ENCODE measurements around the gene CAPN3.

DNA sequence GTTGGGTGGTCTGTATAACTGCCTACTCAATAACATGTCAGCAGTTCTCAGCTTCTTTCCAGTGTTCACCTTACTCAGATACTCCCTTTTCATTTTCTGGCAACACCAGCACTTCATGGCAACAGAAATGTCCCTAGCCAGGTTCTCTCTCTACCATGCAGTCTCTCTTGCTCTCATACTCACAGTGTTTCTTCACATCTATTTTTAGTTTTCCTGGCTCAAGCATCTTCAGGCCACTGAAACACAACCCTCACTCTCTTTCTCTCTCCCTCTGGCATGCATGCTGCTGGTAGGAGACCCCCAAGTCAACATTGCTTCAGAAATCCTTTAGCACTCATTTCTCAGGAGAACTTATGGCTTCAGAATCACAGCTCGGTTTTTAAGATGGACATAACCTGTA is at the start of gene CAPN3:
- TF ChIP-seq FOXM1 (IDR thresholded peaks at IDR 0.05; ENCODE audit: borderline replicate concordance, low read depth) (no peak), RAD21 (IDR thresholded peaks at IDR 0.05; ENCODE audit: low read depth) (no peak), CEBPB (IDR thresholded peaks at IDR 0.05) (no peak), YY1 (IDR thresholded peaks at IDR 0.05; ENCODE audit: low read depth) (no peak), CREB1 (IDR thresholded peaks at IDR 0.05; ENCODE audit: low read depth) (no peak), EP300 (IDR thresholded peaks at IDR 0.05; ENCODE audit: borderline replicate concordance) (no peak)
- TF ChIP-seq, protein P1, sequence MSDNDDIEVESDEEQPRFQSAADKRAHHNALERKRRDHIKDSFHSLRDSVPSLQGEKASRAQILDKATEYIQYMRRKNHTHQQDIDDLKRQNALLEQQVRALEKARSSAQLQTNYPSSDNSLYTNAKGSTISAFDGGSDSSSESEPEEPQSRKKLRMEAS (IDR thresholded peaks at IDR 0.05) = no peak
- TF ChIP-seq, protein P2, sequence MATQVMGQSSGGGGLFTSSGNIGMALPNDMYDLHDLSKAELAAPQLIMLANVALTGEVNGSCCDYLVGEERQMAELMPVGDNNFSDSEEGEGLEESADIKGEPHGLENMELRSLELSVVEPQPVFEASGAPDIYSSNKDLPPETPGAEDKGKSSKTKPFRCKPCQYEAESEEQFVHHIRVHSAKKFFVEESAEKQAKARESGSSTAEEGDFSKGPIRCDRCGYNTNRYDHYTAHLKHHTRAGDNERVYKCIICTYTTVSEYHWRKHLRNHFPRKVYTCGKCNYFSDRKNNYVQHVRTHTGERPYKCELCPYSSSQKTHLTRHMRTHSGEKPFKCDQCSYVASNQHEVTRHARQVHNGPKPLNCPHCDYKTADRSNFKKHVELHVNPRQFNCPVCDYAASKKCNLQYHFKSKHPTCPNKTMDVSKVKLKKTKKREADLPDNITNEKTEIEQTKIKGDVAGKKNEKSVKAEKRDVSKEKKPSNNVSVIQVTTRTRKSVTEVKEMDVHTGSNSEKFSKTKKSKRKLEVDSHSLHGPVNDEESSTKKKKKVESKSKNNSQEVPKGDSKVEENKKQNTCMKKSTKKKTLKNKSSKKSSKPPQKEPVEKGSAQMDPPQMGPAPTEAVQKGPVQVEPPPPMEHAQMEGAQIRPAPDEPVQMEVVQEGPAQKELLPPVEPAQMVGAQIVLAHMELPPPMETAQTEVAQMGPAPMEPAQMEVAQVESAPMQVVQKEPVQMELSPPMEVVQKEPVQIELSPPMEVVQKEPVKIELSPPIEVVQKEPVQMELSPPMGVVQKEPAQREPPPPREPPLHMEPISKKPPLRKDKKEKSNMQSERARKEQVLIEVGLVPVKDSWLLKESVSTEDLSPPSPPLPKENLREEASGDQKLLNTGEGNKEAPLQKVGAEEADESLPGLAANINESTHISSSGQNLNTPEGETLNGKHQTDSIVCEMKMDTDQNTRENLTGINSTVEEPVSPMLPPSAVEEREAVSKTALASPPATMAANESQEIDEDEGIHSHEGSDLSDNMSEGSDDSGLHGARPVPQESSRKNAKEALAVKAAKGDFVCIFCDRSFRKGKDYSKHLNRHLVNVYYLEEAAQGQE (IDR thresholded peaks at IDR 0.05; ENCODE audit: low read depth) = no peak

Measured in Ishikawa (cell line).